CD4-positive, alpha-beta T cell treated with Interleukin-21 for 1 hour (primary cell): ENCODE measurements around the gene KCNIP1.

Experiments
- DNase-seq: peaks from one replicate; pipeline ENCODE4 v3.0.0-alpha.2; 2020

The KCNIP1 gene

GRCh38 chr5:170509348-170509660 is 5.5 kb downstream of the KCNIP1 start:
- DNase-seq: no peak

GRCh38 chr5:170510126-170510525 is 6.3 kb downstream of the KCNIP1 start:
- no peak for DNase-seq

GRCh38 chr5:170510559-170510958 is 6.7 kb downstream of the KCNIP1 start:
- DNase-seq: no peak

- DNase-seq: no peak
These were observed 7.9 kb downstream of the KCNIP1 start for GRCh38 chr5:170511551-170512258.

GRCh38 chr5:170513856-170514525 is 10.2 kb downstream of the KCNIP1 start:
- DNase-seq: no peak

- no peak for DNase-seq
These were observed 13.6 kb downstream of the KCNIP1 start for GRCh38 chr5:170517411-170517810.

GRCh38 chr5:170518277-170518676 is 14.5 kb downstream of the KCNIP1 start:
- no peak for DNase-seq

- DNase-seq: no peak
These were observed 15.7 kb downstream of the KCNIP1 start for GRCh38 chr5:170519549-170519948.

GRCh38 chr5:170520372-170520771 is 16.6 kb downstream of the KCNIP1 start:
- DNase-seq: no peak

GRCh38 chr5:170522211-170523141 is 18.7 kb downstream of the KCNIP1 start:
- DNase-seq: no peak

- DNase-seq: no peak
These were observed 19.3 kb downstream of the KCNIP1 start for GRCh38 chr5:170523142-170523551.

- DNase-seq: no peak
These were observed 20.0 kb downstream of the KCNIP1 start for GRCh38 chr5:170523830-170524229.

GRCh38 chr5:170524576-170524975 is 20.8 kb downstream of the KCNIP1 start:
- no peak for DNase-seq

GRCh38 chr5:170525470-170526211 is 21.8 kb downstream of the KCNIP1 start:
- no peak for DNase-seq

GRCh38 chr5:170527991-170528390 is 24.2 kb downstream of the KCNIP1 start:
- DNase-seq: no peak

GRCh38 chr5:170528976-170529375 is 25.2 kb downstream of the KCNIP1 start:
- DNase-seq: no peak

- DNase-seq: no peak
These were observed 29.1 kb downstream of the KCNIP1 start for GRCh38 chr5:170532935-170533334.

GRCh38 chr5:170533383-170533782 is 29.6 kb downstream of the KCNIP1 start:
- no peak for DNase-seq

GRCh38 chr5:170534177-170534576 is 30.4 kb downstream of the KCNIP1 start:
- DNase-seq: no peak

- DNase-seq: no peak
These were observed 31.1 kb downstream of the KCNIP1 start for GRCh38 chr5:170534941-170535340.

- no peak for DNase-seq
These were observed 32.7 kb downstream of the KCNIP1 start for GRCh38 chr5:170536525-170536924.

- DNase-seq: no peak
These were observed 33.8 kb downstream of the KCNIP1 start for GRCh38 chr5:170537451-170538095.

- DNase-seq: no peak
These were observed 34.3 kb downstream of the KCNIP1 start for GRCh38 chr5:170538096-170538465.
